ENCODE results near the gene TAC1. TPM values are rescaled to one million over a fixed set of nuclear protein-coding genes. Genes with fewer than 3 reads are reported as not detected.

The TAC1 gene
- total RNA-seq, 1 donor from 2014 or later = not detected

DNA sequence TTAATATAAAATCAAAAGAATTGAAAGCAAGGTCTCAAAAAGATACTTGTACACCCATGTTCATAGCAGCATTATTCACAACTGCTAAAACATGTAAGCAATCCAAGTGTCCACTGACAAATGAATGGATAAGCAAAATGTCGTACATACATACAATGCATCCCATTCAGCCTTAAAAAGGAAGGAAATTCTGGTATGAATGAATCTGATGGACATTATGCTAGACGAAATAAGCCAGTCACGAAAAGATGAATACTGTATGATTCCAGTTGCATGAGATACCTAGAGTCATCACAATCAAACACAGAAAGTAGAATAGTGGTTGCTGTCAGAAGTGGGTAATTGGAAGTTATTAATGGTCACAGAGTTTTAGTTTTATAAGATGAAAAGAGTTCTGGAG lies 9.5 kb upstream of the TAC1 start:
- H3K27me3 ChIP-seq = no peaks in the 10 kb centered on the region
- no peaks in the 10 kb centered on the region for H3K36me3 ChIP-seq
- DNase-seq (no peak), ATAC-seq (no peak)
- H3K4me1 ChIP-seq = no peaks in the 10 kb centered on the region
- no peak overlapping the region for H3K4me3 ChIP-seq
- no peak overlapping the region for H3K27ac ChIP-seq
- intact Hi-C loops (cut with DNase I) = no loop called here
- no peaks in the 10 kb centered on the region for H3K9me3 ChIP-seq
- TF ChIP-seq, protein P1, sequence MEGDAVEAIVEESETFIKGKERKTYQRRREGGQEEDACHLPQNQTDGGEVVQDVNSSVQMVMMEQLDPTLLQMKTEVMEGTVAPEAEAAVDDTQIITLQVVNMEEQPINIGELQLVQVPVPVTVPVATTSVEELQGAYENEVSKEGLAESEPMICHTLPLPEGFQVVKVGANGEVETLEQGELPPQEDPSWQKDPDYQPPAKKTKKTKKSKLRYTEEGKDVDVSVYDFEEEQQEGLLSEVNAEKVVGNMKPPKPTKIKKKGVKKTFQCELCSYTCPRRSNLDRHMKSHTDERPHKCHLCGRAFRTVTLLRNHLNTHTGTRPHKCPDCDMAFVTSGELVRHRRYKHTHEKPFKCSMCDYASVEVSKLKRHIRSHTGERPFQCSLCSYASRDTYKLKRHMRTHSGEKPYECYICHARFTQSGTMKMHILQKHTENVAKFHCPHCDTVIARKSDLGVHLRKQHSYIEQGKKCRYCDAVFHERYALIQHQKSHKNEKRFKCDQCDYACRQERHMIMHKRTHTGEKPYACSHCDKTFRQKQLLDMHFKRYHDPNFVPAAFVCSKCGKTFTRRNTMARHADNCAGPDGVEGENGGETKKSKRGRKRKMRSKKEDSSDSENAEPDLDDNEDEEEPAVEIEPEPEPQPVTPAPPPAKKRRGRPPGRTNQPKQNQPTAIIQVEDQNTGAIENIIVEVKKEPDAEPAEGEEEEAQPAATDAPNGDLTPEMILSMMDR (IDR thresholded peaks at IDR 0.05) = no peak

DNA sequence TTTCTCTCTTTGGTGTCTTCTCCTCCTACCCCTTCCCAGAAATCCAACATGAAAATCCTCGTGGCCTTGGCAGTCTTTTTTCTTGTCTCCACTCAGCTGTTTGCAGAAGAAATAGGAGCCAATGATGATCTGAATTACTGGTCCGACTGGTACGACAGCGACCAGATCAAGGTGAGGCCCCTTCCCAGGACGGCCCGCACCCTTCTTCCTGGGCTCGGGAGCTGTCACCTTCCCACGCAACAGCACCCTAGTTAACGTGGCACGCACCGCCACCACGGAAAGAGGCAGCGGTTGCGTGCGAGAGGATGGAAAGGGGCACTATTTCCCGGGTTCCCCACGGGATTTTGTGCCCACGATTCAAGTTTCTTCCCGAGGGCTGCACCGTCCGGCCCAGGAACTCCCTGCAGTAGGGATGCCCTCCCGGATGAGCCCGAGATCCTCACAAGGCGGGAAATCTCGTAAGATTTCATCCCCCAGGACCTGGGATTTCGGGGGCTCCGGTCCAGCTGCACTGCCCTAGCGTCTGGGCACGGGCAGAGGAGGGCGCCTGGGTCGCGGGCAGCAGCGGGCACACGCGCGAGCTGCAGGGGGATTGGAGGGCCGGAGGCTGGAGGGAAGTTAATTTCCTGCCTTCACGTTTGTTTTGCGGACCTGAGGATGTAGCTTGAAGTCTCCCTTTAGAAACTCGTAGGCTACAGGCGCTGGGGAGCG lies 834 bp downstream of the TAC1 start:
- no peak overlapping the region for H3K27ac ChIP-seq
- no peak overlapping the region for H3K4me3 ChIP-seq
- ATAC-seq = no peak
- TF ChIP-seq, protein P1 (IDR thresholded peaks at IDR 0.05) = no peak
- H3K4me1 ChIP-seq = no peaks in the 10 kb centered on the region
- intact Hi-C loops (cut with DNase I) = no loop called here
- H3K27me3 ChIP-seq = peaks cover 62% of the 10 kb centered on the region
- no peaks in the 10 kb centered on the region for H3K36me3 ChIP-seq
- DNase-seq = no peak
- no peaks in the 10 kb centered on the region for H3K9me3 ChIP-seq

DNA sequence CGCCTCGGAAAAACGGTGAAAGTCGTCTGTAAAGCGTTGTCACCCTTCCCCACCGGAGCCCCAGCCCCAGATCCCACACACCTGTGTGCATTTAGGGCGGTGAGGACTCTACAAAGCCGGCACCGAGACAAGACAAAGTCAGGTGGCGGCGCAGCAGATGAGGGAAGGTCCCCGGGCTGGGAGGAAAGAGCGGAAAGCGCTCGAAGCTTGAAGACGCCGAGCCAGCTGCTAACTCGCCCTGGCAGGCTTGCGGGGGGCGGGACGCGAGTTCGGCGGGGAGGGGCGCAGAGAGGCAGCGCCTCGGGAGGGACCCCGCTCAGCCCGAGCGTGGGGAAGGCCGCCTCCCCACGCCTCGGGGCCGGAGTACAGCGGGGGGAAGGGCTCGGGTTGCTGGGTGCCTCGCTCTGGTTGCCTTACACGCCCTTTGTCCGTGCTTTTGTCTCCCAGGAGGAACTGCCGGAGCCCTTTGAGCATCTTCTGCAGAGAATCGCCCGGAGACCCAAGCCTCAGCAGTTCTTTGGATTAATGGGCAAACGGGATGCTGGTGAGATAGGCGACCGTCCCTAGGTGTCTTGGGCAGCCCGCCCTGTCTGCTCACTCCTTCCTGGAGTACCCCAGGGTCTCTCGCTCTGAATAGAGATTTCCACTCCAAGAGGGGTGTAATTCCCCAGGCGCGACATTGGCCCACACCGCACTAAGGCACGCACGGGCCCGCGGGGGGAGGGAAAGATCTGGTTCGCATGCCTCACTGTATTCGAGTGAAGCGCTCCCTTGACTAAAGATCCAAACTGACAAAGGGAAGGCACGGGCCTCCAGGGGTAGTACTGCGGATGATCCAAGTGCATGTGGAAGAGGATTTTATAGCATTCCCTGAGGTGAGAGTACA lies 1.6 kb downstream of the TAC1 start:
- Histone ChIP-seq H3K27me3 (peaks cover 62% of the 10 kb centered on the region), H3K9me3 (no peaks in the 10 kb centered on the region)
- peak; percentile 36 for ATAC-seq

DNA sequence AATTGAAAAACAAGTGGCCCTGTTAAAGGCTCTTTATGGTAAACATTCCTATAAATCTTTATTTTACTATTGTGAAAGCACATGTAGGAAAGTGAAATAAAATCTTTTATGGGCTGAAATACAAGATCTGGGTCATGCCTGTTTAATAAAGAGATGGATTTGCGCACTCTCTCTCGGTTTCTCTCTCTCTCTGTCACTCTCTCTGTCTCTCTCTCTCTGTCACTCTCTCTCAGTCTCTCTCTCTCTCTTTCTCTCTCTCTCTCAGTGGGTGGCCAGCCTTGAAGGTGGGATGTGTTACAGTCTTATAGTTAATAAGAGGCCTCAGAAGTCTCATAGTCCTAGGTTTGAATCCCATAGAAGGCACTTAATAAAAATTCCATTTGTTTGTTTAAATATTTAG lies 2.4 kb downstream of the TAC1 start:
- ATAC-seq (no peak), DNase-seq (no peak)
- no peak overlapping the region for H3K27ac ChIP-seq
- H3K4me1 ChIP-seq = no peaks in the 10 kb centered on the region
- H3K27me3 ChIP-seq = peaks cover 58% of the 10 kb centered on the region
- no peaks in the 10 kb centered on the region for H3K9me3 ChIP-seq
- intact Hi-C loops (cut with DNase I) = no loop called here
- no peaks in the 10 kb centered on the region for H3K36me3 ChIP-seq
- H3K4me3 ChIP-seq = no peak overlapping the region
- TF ChIP-seq, protein P1 (IDR thresholded peaks at IDR 0.05) = no peak

More for the DNA sequence above, 1.6 kb downstream of the TAC1 start:
- no peak for DNase-seq
- no peaks in the 10 kb centered on the region for H3K36me3 ChIP-seq
- H3K27ac ChIP-seq = no peak overlapping the region
- no peak overlapping the region for H3K4me3 ChIP-seq
- H3K4me1 ChIP-seq = no peaks in the 10 kb centered on the region
- intact Hi-C loops (cut with DNase I) = no loop called here
- TF ChIP-seq, protein P1 (IDR thresholded peaks at IDR 0.05) = no peak

DNA sequence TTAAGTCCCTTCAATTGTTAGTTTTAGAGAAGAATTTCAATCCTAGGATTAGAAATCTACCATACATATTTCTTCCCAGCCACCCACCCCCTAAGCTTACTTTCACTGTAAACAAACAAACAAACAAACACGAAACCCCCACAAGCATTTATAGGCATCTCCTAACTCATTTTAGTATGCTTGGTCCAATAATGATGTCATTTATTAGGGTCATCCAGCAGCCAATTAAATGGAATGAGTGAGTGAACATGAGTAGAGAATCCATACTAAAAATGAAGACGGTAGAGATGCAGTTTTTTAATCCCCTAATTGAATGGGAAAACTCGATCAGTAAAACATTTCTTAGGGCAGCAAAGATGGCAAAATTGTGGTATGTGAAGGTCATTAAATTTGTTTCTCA lies 3.2 kb downstream of the TAC1 start:
- DNase-seq (no peak), ATAC-seq (no peak)
- no peak overlapping the region for H3K4me3 ChIP-seq
- H3K27ac ChIP-seq = no peak overlapping the region
- no peaks in the 10 kb centered on the region for H3K36me3 ChIP-seq
- TF ChIP-seq, protein P1 (IDR thresholded peaks at IDR 0.05) = no peak
- peaks cover 57% of the 10 kb centered on the region for H3K27me3 ChIP-seq
- no peaks in the 10 kb centered on the region for H3K9me3 ChIP-seq
- intact Hi-C loops (cut with DNase I) = no loop called here
- H3K4me1 ChIP-seq = no peaks in the 10 kb centered on the region
